AG20443 (cell line): ENCODE measurements around the gene KCNJ6.

Experiments used
- DNase-seq: peaks from one replicate; pipeline ENCODE4 v3.0.0; 2012; ENCODE audit warnings: low spot score, mixed read lengths

The KCNJ6 gene

DNA sequence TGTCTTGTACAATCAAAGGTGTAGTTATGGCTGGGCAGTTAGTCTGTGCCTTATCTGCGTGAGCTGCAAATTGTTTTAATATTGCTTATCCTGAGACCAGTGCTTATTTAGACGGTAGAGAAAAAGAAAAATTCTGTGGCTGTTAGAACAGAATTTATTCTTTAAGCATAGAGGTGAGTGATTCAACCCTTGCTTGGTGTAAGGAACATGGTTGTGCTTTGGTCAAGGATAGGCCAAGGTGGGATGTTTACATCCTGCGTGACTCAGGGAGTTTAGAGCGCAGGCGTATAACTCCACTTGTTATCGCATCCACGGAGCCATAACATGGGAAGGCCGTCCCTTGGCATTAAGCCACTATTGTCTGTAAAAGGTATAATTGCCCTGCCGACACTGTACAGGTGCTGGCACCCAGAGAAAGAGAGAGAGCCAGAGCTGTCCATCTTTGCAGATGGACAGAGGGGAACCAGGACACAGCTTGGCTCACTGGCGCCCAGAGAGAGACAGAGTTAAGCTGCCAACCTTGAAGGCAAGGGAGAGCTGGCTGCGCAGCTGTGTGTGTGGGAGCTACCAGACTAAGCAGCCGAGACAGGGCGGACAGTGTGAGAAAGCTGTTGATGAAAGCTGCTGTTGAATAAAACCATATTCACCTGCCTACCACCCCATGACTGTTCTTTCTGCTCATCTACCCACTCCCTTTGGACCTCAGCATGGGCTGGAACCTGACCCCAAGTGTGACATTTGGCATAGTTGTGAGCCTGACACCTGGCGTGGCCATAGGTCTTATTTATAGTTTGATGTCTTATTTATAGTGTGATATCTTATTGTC lies 349.3 kb downstream of the KCNJ6 start:
- no peak for DNase-seq

DNA sequence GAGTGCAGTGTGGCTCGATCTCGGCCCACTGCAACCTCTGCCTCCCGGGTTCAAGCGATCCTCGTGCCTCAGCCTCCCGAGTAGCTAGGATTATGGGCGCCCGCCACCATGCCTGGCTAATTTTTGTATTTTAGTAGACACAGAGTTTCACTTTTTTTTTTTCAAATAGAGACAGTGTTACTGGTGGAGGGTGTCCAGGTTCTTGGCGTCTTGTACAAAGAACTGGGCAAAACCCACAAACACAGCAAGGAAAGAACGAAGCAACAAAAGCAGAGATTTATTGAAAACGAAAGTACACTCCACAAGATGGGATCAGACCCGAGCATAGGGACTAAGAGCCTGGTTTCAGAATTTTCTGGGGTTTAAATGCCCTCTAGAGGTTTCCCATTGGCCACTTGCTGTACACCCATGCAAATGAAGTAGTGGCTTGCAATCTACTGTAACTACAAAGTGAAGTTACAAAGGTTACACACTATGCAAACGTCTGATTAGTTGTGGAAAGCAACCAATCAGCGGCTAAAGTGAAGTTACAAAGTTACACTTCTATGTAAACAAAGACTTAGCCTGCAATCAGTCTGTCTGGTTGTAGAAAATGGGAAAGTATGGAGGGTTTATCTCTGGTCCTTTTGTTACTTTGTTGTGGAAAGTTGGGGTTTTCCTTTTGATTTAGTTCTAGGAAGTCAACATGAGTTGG lies 350.6 kb downstream of the KCNJ6 start:
- no peak for DNase-seq

DNA sequence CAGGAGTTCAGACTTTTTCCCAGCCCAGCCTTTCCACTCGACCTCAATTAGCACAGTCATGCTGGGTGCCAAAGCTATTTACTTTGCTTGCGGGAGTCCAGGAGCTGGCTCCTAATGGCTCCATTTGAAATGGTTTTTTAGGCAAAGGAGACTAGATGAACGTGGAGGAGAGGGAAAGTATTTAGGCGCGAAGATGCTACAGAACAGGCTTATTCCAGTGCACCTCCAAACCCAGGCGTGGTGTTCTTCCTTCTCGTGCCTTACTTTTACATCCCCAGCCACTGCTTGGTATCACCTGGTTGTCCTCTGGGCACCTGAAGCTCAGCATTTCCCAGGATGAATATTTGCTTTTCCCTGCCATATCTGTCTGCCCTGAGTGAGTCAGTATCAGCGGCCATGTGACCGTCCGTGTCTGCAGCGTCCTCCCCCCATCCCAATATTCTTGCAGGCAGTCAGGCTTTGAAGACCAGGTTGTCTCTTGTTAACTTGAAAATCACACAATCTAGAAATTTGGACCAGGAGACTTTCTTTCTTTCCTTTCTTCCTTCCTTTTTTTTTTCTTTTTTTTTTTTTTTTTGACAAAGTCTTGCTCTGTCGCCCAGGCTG lies 351.2 kb downstream of the KCNJ6 start:
- DNase-seq: no peak

DNA sequence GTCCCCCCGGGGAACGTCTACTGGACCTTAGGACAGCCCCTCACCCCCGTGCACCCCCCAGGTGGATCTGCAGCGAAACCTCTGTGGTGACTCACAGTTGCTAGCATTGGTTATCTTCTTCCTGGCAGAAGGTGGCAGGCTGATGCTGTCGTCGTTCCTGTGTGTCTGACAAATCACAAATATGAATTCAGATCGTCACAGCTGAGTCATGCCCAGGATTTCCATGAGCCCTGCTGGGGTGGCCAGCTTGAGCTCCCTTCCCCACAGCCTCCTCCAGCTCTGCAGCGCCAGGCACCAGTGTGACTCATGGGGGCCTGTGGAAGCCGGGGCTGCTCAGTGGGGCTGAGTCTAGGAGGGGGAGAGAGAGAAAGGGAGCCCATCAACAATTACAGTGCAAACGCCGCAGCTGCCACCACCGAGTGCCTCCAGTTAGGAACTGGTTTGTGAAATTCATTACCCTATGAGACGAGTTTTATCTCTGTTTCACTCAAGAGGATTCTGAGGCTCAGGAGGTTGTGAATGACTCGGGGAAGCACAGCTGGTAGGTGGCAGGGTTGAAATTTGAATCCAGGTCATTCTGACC lies 351.8 kb downstream of the KCNJ6 start:
- peak; percentile 93 for DNase-seq

DNA sequence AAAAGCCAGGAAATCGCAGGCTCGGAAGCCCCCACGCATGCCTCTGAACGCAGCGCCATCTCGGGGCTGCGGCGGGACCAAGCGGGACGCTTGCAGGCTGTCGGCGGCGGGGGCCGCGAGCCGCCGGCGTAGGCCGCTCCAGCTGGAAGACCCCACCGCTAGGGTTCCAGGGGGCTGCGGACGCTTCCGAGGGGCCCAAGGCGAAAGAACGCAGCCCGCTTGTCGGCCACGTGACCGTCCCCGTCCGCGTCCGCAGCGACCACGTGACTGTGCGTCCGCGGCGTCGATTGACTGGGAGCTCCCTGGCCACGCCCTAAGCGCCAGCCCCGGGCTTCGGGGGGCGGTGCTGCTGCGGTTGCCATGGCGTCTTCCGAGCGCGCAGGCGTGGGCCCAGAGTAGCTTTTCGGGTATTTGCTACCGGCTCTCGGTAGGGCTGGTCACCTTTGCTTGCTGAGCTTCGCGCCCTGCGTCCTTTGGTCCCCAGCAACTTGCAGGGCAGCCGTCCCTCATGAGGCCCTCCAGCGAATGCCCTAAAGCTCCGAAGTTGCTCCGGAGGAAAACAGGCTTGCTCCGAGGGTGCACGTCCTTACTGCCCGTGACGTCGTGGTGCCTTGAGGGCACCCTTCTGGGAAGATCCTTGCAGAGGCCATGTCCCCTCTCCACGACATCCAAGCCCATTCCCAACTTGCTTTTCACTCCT lies 352.5 kb downstream of the KCNJ6 start:
- peak; percentile 98 for DNase-seq

DNA sequence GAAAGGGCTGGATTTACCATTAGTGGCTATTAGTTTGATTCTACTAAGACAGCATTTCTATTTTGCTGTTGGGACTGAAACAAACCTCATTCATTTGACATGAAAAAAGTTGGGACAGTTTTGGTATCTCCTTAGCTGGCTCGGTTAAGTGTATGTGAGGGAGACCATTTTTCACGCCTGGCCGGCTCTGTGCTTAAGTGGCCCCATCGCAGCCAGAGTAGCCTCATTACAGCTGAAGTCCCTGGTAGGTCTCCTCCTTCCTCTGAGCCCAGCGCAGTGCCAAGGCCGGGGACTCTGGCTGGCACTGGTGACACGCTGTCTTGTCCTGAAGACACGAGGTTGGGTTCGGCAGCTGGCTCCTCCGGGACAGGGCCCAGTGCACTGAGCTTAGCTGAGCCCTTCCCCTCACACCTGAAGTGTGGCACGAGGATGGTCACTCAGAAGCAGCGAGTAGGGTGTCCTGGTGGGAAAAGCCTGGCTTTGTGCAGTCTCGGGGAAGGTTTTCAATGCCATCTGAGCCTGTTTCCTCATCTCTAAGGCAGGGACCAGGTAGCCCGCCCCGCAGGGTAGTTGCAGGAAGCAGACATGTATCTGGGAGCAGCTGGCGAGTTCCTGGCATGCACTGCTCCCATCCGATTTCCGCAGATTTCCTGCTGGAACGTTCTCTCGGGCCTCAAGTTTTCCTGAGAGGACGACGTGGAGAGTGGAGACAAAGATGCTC lies 353.2 kb downstream of the KCNJ6 start:
- no peak for DNase-seq

DNA sequence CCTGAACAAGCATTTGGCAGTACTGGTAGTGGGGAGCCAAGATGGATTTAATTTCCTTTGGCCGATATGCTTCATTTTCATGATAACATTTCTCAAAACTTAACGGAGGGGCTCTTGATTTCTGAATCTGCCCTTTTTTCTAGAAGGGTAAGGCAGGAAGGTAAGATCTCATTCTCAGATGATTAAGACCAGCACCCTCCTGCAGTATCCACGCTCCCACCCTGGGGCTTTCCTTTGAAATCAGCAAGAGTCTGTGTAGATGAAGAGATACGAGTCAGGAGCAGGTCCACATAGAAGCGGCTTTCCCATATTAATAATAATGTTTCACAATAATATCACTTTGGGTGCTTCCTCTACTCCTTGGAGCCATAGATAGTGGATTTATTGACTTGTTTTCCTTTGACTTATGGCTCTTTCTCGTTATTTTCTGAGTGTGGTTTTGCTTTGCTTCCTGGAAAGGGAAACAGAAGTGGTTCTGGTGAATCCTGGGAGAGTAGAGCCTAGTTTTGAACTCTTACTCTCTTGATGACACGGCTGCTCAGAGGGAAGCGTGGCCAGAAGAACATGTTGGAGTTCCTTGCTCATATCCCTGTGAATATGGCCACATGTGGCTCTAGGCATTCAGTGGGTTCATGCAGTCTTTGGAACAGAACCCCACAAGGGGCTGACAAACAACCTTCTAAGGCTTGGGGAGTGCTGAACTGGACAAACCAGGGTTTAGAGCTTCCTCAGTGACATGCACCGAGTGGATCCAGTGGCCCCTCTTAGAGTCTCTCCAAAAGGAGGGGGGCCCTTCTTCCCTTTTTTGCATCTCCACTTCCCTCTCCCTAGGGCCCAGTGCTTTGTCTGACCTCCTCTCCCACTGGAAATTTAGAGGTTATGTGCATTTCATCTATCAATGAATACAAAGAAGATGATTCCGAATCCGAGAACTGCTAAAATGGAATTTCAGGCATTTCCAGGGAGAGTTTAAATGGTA lies 354.0 kb downstream of the KCNJ6 start:
- no peak for DNase-seq

DNA sequence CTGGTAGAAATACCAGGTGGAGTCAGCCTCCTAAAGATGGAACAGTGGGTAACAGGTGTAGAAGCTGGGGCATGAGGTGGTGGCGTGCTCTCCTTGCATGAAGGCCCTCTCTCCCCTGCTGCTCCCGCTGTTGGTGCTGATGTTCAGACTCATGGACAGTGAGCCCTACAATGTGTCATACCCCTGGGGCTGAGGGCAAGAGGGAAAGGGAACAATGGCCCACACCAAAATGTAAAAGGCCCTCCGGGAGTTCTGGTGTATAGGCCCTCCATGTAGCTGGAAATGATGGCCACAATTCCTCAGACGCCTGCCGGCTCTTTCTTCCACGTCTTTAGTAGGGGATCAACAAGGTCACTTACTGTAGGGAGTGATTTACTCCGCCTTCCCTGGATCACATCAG lies 354.8 kb downstream of the KCNJ6 start:
- no peak for DNase-seq

DNA sequence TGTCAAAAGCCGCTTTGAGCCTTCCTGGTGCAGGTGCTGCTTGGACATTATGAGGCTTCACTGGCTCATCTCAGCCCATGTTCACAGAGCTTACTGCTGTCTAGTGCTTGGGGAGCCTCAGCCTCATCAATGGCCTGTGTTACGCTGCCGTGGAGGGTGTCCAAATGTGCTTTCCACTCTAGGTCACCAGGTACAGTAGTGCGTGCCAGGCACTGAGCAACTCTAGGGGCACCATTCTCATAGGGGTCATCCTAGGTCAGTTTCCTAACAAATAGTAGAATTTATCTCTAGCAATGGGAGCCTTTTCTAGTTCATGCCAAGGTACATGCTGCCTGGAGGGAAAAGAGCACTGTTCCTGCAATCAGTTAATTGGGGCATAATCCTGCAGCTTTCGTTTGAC lies 355.9 kb downstream of the KCNJ6 start:
- DNase-seq: no peak

DNA sequence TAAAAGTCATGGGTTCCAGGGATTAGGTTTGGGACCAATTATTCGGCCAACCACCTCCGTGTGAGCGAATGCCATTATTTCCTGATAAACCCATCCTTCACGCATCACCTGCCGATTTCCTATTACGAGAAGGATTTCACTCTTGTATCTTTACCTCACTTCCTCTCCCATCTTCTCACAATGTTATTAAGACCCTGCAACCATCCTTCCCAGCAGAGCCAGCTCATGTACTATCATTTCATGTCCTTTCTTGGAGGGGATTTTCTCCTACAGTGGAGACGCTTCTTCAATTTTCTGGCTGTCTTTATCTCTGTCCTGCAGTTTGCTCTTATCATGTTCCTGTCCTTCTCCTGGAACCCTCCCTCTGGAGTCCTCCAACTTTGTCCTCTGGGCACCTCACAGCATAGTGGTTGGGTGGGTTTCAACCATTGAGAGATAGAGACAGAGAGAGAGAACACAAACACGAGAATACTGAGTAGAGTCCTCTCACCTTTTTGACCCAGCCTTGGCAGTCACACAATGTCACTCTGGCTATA lies 357.5 kb downstream of the KCNJ6 start:
- DNase-seq: no peak
